K562 (cell line): ENCODE results near the gene TAF12. TPM values are rescaled to one million over a fixed set of nuclear protein-coding genes. Genes with fewer than 3 reads are reported as not detected.

Source experiments
- ETV5 ChIP-seq: sonication (generic); formaldehyde crosslinking; IDR thresholded peaks from 2 replicates; pipeline ENCODE4 v1.4.0; 2020; ENCODE audit warnings: low read depth, mild to moderate bottlenecking, missing genetic modification reagents
- RAD21 ChIP-seq, 2 experiments: fragments of 250-450 bp in 1 of 2; fragments of 450-650 bp in 1 of 2; sonication (Bioruptor Pico) in 1 of 2; formaldehyde crosslinking in 1 of 2; IDR thresholded peaks in 1 of 2; conservative IDR thresholded peaks in 1 of 2; 2 replicates each; pipeline versions ENCODE4 v1.4.0 to v1.8.0; 2020 to 2022; ENCODE audit warnings: mild to moderate bottlenecking in 2 of 2, moderate library complexity in 1 of 2
- TOE1 ChIP-seq, 2 experiments: fragments of 450-650 bp in 1 of 2; sonication (generic) in 1 of 2; formaldehyde crosslinking in 1 of 2; IDR thresholded peaks; 2 replicates each; pipeline versions ENCODE4 v1.7.1 to v1.8.0; 2016 to 2022; ENCODE audit warnings: borderline replicate concordance in 2 of 2, mild to moderate bottlenecking in 2 of 2, antibody characterized with exemption in 1 of 2, inconsistent platforms in 1 of 2, low read depth in 1 of 2, missing genetic modification reagents in 1 of 2, moderate library complexity in 1 of 2
- ZBED1 ChIP-seq: IDR thresholded peaks from 2 replicates; pipeline ENCODE4 v1.6.1; 2014
- ZZZ3 ChIP-seq: fragments of 450-650 bp; IDR thresholded peaks from 2 replicates; pipeline ENCODE4 v1.6.1; 2016; ENCODE audit warnings: antibody characterized with exemption, mild to moderate bottlenecking, moderate library complexity
- polyA plus RNA-seq, 8 experiments: library from polyadenylated mRNA; depleted of rRNA in 4 of 8; stranded (reverse) in 5 of 8; unstranded in 3 of 8; fragments of >200 nt; fragmentation: Nextera tagmentation in 2 of 8; fragmentation: Illumina TruSeq in 1 of 8; extraction: Ambion mirVana in 2 of 8; extraction: Trizol in 1 of 8; gene quantifications; 2 replicates each; pipeline versions ENCODE4 v1.2.1 to v1.2.3, GENCODE V29; 2011 to 2014; ENCODE audit warnings: inconsistent platforms in 1 of 8, missing spikeins in 1 of 8
- total RNA-seq, 7 experiments: library from RNA; depleted of rRNA in 6 of 7; stranded (reverse); fragments of >200 nt in 6 of 7; fragmentation: Illumina TruSeq in 2 of 7; extraction: Trizol in 2 of 7; gene quantifications; 2 replicates each; pipeline versions ENCODE4 v1.2.1 to v1.2.3, GENCODE V29; 2011 to 2021; ENCODE audit warnings: low replicate concordance in 1 of 7
- TF ChIP-seq, protein P1 (sequence below), 2 experiments: fragments of 450-650 bp; IDR thresholded peaks; 2 replicates each; pipeline ENCODE4 v1.6.1; 2016; ENCODE audit warnings: mild to moderate bottlenecking in 2 of 2, borderline replicate concordance in 1 of 2, low read depth in 1 of 2, moderate library complexity in 1 of 2
- TF ChIP-seq, protein P2 (sequence below): IDR thresholded peaks from 3 replicates; pipeline ENCODE4 v1.6.1; 2011; ENCODE audit warnings: borderline replicate concordance, mild to moderate bottlenecking; ENCODE audit not compliant: insufficient read length, insufficient read depth
- TF ChIP-seq, protein P3 (sequence below): fragments of 250-450 bp; sonication (Bioruptor Pico); IDR thresholded peaks from 2 replicates; pipeline ENCODE4 v1.4.0; 2020

Gene TAF12
- total and polyA plus RNA-seq, 9 of the 15 experiments (the other 6 are each of a cell fraction or from before 2014, with no cell fraction given) = 31.6 to 89.0 (median 50.5) TPM

DNA sequence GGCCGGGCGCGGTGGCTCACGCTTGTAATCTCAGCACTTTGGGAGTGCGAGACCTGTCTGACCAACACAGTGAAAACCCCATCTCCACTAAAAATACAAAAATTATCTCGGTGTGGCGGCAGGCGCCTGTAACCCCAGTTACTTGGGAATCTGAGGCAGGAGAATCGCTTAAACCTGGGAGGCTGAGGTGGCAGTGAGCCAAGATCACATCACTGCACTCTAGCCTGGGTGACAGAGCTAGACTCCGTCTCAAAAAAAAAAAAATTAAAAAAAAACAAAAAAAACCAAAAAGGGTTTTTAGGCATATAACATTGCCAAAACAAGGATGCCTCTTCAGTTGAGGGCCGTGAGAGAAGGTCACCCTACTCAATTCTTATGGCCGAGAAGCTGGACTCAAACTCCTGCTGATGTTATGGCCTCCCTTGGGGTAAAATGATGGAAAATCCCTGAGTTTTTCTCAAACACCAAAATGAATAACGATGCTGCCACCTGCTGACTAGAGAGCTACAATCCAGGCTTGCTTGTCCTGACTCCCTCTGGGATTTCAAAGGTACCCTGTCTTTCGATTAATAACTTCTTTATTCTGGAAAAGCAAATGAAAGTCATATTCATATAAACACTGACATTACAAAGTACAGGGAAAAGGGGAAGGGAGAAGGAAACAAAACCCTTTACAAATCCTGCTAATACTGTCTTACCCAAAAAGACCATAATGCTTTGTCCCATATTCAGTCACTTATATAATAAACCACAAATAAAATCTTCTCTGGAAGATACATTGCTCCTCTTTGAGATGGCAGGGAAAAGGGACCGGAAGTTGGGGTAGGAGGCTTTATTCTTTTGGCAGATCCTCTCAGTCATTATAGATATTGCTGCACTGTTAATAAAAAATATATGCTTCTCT lies 40.1 kb downstream of the TAF12 start (continued):
- TF ChIP-seq, protein P1, sequence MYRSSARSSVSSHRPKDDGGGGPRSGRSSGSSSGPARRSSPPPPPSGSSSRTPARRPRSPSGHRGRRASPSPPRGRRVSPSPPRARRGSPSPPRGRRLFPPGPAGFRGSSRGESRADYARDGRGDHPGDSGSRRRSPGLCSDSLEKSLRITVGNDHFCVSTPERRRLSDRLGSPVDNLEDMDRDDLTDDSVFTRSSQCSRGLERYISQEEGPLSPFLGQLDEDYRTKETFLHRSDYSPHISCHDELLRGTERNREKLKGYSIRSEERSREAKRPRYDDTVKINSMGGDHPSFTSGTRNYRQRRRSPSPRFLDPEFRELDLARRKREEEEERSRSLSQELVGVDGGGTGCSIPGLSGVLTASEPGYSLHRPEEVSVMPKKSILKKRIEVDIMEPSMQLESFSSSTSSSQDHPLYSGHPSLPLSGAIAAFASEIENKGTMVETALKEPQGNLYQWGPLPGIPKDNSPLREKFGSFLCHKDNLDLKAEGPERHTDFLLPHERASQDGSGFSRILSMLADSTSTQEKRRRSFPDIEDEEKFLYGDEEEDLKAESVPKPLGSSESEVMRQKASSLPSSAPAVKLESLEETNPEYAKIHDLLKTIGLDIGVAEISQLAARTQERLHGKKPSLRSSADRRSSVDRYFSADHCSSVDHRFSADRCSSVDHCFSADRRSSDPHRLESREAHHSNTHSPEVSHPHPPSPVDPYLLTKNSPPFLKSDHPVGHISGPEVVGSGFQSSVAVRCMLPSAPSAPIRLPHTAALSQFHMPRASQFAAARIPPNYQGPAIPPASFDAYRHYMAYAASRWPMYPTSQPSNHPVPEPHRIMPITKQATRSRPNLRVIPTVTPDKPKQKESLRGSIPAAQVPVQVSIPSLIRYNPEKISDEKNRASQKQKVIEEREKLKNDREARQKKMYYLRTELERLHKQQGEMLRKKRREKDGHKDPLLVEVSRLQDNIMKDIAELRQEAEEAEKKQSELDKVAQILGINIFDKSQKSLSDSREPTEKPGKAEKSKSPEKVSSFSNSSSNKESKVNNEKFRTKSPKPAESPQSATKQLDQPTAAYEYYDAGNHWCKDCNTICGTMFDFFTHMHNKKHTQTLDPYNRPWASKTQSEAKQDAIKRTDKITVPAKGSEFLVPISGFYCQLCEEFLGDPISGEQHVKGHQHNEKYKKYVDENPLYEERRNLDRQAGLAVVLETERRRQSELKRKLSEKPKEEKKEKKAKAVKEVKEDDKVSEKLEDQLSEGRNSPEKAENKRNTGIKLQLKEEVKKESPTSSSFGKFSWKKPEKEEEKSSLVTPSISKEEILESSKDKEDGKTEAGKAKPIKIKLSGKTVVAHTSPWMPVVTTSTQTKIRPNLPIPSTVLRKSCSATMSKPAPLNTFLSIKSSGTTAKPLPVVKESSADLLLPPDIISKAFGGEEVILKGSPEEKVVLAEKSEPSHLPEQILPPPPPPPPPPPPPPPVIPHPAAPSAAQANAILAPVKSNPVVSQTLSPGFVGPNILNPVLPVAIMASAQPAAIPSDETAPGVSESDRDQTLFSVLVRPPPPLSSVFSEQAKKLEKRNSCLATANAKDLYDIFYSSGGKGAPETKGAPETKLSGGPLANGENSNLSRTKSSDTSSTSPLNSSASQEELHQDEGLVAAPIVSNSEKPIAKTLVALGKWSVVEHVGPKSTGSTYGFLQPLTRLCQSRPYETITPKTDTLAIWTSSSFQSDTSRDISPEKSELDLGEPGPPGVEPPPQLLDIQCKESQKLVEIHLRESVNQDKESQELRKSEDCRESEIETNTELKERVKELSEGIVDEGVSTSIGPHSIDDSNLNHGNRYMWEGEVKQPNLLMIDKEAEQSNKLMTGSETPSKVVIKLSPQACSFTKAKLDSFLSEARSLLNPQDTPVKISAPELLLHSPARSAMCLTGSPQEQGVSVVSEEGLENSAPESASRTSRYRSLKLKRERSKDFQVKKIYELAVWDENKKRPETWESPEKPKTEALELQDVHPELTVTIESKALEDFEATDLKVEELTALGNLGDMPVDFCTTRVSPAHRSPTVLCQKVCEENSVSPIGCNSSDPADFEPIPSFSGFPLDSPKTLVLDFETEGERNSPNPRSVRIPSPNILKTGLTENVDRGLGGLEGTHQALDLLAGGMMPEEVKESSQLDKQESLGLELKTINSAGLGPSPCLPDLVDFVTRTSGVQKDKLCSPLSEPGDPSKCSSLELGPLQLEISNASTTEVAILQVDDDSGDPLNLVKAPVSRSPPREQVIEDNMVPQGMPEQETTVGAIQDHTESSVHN (IDR thresholded peaks at IDR 0.05; ENCODE audit: borderline replicate concordance in 1 of 2, low read depth in 1 of 2) = 0 out of 4 replicates have a peak, but pooled peaks of 1 of the 2 experiments have one; percentile 15
- TF ChIP-seq, protein P2, sequence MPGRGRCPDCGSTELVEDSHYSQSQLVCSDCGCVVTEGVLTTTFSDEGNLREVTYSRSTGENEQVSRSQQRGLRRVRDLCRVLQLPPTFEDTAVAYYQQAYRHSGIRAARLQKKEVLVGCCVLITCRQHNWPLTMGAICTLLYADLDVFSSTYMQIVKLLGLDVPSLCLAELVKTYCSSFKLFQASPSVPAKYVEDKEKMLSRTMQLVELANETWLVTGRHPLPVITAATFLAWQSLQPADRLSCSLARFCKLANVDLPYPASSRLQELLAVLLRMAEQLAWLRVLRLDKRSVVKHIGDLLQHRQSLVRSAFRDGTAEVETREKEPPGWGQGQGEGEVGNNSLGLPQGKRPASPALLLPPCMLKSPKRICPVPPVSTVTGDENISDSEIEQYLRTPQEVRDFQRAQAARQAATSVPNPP = no peak
- TF ChIP-seq RAD21 (CRISPR knock-in tag; conservative IDR thresholded peaks at IDR 0.05 in 1 of 2, IDR thresholded peaks at IDR 0.05 in 1 of 2) (peak; percentile 92 to 97), ETV5 (CRISPR knock-in tag) (0 out of 2 replicates have a peak, but pooled peaks have one; percentile 27), ZZZ3 (peak; percentile 33; the same call in 1 of the 2 replicates), TOE1 (IDR thresholded peaks at IDR 0.05; ENCODE audit: borderline replicate concordance) (0 out of 2 replicates have a peak, but pooled peaks have one; percentile 24), TOE1 (CRISPR knock-in tag; IDR thresholded peaks at IDR 0.05; ENCODE audit: borderline replicate concordance, low read depth) (no peak), ZBED1 (no peak)
- TF ChIP-seq, protein P3, sequence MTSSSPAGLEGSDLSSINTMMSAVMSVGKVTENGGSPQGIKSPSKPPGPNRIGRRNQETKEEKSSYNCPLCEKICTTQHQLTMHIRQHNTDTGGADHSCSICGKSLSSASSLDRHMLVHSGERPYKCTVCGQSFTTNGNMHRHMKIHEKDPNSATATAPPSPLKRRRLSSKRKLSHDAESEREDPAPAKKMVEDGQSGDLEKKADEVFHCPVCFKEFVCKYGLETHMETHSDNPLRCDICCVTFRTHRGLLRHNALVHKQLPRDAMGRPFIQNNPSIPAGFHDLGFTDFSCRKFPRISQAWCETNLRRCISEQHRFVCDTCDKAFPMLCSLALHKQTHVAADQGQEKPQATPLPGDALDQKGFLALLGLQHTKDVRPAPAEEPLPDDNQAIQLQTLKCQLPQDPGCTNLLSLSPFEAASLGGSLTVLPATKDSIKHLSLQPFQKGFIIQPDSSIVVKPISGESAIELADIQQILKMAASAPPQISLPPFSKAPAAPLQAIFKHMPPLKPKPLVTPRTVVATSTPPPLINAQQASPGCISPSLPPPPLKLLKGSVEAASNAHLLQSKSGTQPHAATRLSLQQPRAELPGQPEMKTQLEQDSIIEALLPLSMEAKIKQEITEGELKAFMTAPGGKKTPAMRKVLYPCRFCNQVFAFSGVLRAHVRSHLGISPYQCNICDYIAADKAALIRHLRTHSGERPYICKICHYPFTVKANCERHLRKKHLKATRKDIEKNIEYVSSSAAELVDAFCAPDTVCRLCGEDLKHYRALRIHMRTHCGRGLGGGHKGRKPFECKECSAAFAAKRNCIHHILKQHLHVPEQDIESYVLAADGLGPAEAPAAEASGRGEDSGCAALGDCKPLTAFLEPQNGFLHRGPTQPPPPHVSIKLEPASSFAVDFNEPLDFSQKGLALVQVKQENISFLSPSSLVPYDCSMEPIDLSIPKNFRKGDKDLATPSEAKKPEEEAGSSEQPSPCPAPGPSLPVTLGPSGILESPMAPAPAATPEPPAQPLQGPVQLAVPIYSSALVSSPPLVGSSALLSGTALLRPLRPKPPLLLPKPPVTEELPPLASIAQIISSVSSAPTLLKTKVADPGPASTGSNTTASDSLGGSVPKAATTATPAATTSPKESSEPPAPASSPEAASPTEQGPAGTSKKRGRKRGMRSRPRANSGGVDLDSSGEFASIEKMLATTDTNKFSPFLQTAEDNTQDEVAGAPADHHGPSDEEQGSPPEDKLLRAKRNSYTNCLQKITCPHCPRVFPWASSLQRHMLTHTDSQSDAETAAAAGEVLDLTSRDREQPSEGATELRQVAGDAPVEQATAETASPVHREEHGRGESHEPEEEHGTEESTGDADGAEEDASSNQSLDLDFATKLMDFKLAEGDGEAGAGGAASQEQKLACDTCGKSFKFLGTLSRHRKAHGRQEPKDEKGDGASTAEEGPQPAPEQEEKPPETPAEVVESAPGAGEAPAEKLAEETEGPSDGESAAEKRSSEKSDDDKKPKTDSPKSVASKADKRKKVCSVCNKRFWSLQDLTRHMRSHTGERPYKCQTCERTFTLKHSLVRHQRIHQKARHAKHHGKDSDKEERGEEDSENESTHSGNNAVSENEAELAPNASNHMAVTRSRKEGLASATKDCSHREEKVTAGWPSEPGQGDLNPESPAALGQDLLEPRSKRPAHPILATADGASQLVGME (CRISPR knock-in tag) = no peak
